Hepatic stellate cell (primary cell): ENCODE results near the gene MRPS16.

Experiments
- DNase-seq: peaks from one replicate; pipeline ENCODE4 v3.0.0; 2011; ENCODE audit warnings: low spot score

The MRPS16 gene

DNA sequence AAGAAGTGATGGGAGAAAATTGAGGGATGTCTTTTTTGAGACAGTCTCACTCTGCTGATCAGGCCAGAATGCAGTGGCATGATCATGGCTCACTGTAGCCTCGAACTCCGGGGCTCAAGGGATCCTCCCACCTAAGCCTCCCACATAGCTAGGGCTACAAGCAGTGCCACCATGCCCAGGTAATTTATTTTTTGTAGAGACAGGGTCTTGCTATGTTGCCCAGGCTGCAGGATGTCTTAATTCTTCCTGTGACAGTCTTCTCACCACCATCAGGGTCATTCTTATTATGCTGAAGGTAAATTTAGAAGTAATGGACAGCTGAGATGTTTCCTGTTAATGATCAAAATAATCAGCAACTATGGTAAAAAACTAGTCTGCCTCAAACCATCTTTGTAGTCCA is 12.5 kb downstream of the MRPS16 start:
- DNase-seq = no peak

GRCh38 chr10:73238990-73239566 is 13.4 kb downstream of the MRPS16 start:
- no peak for DNase-seq

- no peak for DNase-seq
Measured at GRCh38 chr10:73234695-73235094, 17.7 kb downstream of the MRPS16 start.

- DNase-seq = no peak
Measured at GRCh38 chr10:73233883-73234282, 18.6 kb downstream of the MRPS16 start.

- DNase-seq = no peak
Measured at GRCh38 chr10:73232887-73233286, 19.6 kb downstream of the MRPS16 start.

DNA sequence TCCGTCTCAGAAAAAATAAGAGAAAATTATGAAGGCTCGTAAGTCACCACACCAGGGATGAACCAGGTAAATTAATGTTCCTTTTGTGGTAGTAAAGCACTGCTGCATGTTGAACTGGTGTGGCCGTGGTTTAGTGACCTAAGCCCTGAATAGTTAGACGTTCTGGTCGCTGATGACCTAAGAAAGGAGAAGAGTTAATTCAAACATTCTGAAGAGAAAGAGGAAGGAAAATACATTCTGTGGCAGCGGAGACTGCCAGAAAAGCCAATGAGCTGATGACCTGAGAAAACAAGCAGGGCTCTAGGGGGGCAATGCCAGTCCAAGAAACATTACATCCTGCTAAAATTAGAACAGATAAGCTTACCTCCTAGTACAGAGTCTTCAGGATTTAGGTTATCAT is 22.9 kb downstream of the MRPS16 start:
- no peak for DNase-seq

- no peak for DNase-seq
Measured at GRCh38 chr10:73228247-73228646, 24.2 kb downstream of the MRPS16 start.

DNA sequence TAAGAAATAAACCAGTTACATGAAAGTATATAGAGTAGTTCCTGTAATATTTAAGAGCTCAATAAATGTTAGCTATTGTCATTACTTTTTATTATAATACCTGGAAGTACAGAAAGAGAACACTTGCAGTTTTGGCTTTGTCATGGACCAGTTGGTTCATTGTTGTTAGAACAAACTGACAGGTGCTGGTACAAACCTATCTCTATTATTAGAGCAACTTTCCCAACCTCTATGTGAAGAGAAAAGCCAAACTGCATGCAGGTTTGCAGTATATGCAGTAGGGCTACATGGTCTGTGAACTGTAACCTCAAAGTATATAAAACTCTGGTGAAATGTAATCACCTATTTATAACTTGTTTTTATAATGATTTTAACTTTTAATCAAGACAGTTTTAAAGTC is 25.8 kb downstream of the MRPS16 start:
- DNase-seq = no peak

DNA sequence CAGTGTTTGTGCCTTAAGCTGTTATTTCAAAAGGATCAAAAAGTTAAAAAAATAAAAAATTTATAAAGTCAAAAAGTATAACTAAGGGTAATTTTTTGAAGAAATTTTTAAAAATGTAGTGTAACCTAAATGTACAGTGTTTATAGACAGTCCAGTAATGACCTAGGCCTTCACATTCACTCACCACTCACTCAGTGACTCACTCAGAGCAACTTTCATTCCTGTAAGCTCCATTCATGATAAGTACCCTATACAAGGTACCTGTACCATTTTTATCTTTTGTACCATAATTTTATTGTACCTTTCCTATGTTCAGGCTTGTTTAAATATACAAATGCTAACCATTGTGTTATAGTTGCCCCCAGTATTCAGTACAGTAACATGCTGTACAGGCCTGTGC is 26.9 kb downstream of the MRPS16 start:
- no peak for DNase-seq

DNA sequence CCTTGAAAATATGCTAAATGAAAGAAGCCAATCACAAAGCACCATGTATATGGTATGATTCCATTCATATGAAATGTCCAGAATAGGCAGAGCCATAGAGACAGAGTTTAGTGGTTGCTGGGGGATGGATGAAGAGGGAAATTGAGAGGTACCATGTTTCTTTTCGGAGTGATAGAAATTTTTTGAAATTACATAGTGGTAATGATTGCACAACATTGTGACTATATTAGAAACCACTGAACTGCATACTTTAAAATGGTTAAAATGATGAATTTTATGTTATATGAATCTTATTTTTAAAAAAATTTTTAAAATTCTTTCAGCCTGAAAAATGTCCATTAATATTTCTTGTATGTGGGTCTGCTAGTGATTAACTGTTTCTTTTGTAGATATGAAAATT is 31.5 kb downstream of the MRPS16 start:
- DNase-seq = no peak

GRCh38 chr10:73219384-73219783 is 33.1 kb downstream of the MRPS16 start:
- no peak for DNase-seq

DNA sequence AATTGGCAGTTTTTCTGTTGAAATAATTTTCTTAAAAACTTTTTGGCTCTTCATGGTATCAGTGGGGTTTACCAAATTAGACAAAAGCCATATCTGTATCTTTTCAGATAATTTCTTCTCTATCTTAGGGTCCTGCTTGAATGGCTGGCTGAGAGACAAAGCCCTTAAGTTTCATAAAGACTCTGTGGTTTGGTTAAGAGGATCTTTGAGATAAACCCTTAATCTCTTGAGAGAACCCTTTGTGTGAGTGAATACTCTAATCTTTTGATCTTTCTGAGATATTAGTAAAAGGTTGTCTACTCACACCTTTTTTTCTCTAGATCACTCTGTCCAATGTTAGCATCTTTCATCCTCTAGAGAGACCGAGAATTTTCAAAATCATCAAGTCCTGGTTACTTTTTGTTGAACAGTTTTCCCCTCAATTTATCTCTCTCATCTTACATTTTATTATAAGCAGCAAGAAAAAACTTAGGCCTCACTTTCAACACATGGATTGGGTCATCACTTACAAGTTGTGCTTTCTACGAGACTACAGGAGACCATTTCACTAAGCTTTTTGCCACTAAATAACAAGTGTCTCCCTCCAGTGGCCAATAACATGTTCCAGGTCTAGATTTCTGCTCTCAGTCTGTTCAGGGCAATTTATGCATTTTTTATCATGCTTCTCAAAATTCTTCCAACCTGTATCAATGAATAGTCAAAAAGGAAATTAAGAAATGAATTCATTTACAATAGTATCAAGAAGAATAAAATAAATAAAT is 33.8 kb downstream of the MRPS16 start:
- no peak for DNase-seq

DNA sequence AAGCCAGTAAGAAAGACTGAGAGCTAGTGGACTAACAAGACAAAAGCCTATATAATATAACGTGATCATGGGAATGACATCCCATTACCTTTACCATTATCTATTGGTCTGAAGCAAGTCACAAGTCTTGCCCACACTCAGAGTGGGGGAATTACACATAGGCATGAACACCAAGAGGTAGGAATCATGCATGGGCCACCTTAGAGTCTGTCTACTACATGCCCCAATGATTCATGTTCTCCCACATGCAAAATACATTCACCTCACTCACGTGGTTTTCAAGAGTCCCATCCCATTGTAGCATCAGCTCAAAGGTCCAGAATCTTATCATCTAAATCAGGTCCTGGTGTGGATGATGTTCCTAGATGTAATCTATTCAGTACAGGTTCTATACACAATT is 34.8 kb downstream of the MRPS16 start:
- no peak for DNase-seq

- DNase-seq = no peak
Measured at GRCh38 chr10:73215749-73216148, 36.7 kb downstream of the MRPS16 start.

- no peak for DNase-seq
Measured at GRCh38 chr10:73211106-73211811, 41.2 kb downstream of the MRPS16 start.

- DNase-seq = no peak
Measured at GRCh38 chr10:73210395-73211105, 41.9 kb downstream of the MRPS16 start.

- DNase-seq = peak; percentile 17
Measured at GRCh38 chr10:73209705-73210104, 42.7 kb downstream of the MRPS16 start.

DNA sequence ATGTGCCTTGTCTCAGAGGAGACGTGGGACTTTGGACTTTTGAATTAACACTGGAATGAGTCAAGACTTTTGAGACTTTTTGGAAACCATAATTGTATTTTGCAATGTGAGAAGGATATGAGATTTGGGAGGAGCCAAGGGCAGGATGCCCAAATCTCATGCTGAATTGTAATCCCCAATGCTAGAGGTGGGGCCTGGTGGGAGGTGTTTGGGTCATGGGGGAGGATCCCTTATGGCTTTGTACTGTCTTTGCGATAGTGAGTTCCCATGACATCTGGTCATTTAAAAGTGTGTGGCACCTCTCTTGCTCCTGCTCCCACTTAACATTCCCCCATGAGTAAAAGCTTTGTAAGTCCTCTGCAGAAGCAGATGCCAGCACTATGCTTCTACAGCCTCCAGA is 44.6 kb downstream of the MRPS16 start:
- DNase-seq = no peak

GRCh38 chr10:73206385-73206784 is 46.1 kb downstream of the MRPS16 start:
- DNase-seq = no peak

DNA sequence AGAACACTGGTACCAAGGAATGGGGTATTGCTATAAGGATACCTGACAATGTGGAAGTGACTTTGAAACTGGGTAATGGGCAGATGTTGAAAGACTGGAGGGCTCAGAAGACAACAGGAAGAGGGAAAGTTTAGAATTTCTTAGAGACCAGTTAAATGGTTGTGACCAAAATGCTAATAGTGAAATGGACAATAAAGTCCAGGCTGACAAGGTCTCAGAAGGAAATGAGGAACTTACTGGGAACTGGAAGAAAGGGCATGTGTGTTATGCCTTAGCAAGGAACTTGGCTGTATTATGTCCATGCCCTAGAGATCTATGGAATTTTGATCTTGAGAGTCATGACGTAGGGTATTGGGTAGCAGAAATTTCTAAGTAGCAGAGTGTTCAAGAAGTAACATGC is 46.6 kb downstream of the MRPS16 start:
- DNase-seq = no peak

DNA sequence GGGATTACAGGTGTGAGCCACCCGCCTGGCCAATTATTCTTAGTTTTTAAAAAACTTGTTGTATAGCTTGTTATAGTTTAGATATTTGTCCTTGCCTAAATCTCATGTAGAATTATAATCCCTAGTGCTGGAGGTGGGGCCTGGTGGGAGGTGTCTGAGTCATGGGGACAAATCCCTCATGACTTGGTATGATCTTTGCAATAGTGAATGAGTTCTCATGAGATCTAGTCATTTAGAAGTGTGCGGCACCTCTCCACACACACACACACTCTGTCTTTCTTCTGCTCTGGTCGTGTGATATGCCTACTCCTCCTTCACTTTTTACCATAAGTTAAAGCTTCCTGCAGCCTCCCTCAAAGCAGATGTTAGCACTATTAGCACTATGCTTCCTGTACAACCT is 47.4 kb downstream of the MRPS16 start:
- no peak for DNase-seq
